HCT116 (cell line): ENCODE measurements around the gene CCDC106. TPM values are rescaled to one million over a fixed set of nuclear protein-coding genes. Genes with fewer than 3 reads are reported as not detected.

Source experiments
- ATAC-seq: fragments of 200-7000 bp; cut with Tn5 transposase; 2 replicates; pipeline ENCODE4 v1.9.1; 2020; ENCODE audit warnings: mild to moderate bottlenecking, moderate library complexity
- BruUV-seq: library from RNA; stranded (reverse); fragments of 400-500 nt; replicated peaks from 2 replicates; lab custom pipeline; 2021; lab: Mats Ljungman, UMichigan
- CTCF ChIA-PET: fragments of 300-600 bp; sonication (Branson Sonifier 250); formaldehyde crosslinking; loops from one replicate; lab custom pipeline; 2021; ENCODE audit warnings: antibody characterized with exemption; lab: Charles Lee
- POLR2A ChIA-PET: fragments of 300-600, 350-600 bp; sonication (Branson Sonifier 250); formaldehyde crosslinking; loops from one replicate; lab custom pipeline; 2021; ENCODE audit warnings: antibody characterized with exemption; lab: Charles Lee
- RAD21 ChIA-PET, 2 experiments: fragments of 300-600 bp; sonication (Branson Sonifier 250); formaldehyde crosslinking; loops; one replicate each; lab custom pipeline; 2023; ENCODE audit warnings: low total read pairs in 2 of 2; ENCODE audit not compliant: uncharacterized antibody in 2 of 2, unreplicated experiment in 2 of 2, low non-redundant PET in 1 of 2; lab: Charles Lee
- DNase-seq: peaks from one replicate; pipeline ENCODE4 v3.0.0-alpha.2; 2010; ENCODE audit warnings: low read depth, low spot score
- H2AFZ ChIP-seq: fragments of 200-600 bp; shearing (Covaris generic), sonication (generic); 2 replicates; pipeline ENCODE4 v1.6.1; 2017; ENCODE audit warnings: low read depth, mixed run types, mixed read lengths, antibody characterized with exemption, low read length; ENCODE audit not compliant: poor library complexity, severe bottlenecking
- H3K27ac ChIP-seq: 2 replicates; pipeline ENCODE4 v1.5.1; 2012; ENCODE audit warnings: low read depth, low read length
- H3K27me3 ChIP-seq: fragments of 200-600 bp; sonication (generic); 2 replicates; pipeline ENCODE4 v1.6.1; 2016; ENCODE audit warnings: mixed run types, low read length, mixed read lengths; ENCODE audit not compliant: insufficient read depth
- H3K36me3 ChIP-seq, 2 experiments: fragments of 200-500 bp in 1 of 2; fragments of 200-600 bp in 1 of 2; sonication (Bioruptor generic) in 1 of 2; sonication (generic) in 1 of 2; 2 replicates each; pipeline versions ENCODE4 v1.5.1 to v1.6.1; 2014 to 2016; ENCODE audit warnings: low read length in 2 of 2, inconsistent platforms in 1 of 2, mixed read lengths in 1 of 2, mixed run types in 1 of 2; ENCODE audit not compliant: insufficient read depth in 2 of 2, control insufficient read depth in 1 of 2
- H3K4me1 ChIP-seq, 2 experiments: fragments of 200-600 bp in 1 of 2; sonication (generic) in 1 of 2; 2 replicates each; pipeline versions ENCODE4 v1.5.1 to v1.6.1; 2012 to 2017; ENCODE audit warnings: low read length in 2 of 2, inconsistent platforms in 1 of 2, mild to moderate bottlenecking in 1 of 2, mixed read lengths in 1 of 2, mixed run types in 1 of 2, moderate library complexity in 1 of 2; ENCODE audit not compliant: insufficient read depth in 2 of 2, control insufficient read depth in 1 of 2
- H3K4me2 ChIP-seq: fragments of 200-600 bp; sonication (generic); 2 replicates; pipeline ENCODE4 v1.6.1; 2017; ENCODE audit warnings: mixed run types, low read length, mixed read lengths
- H3K4me3 ChIP-seq, 2 experiments: fragments of 200-600 bp in 1 of 2; sonication (generic) in 1 of 2; replicated peaks in 1 of 2; 2 replicates each; pipeline ENCODE4 v1.5.1; 2011 to 2016; ENCODE audit warnings: low read length in 2 of 2, control low read depth in 1 of 2, low read depth in 1 of 2, mild to moderate bottlenecking in 1 of 2, mixed read lengths in 1 of 2, mixed run types in 1 of 2
- H3K79me2 ChIP-seq: fragments of 200-600 bp; sonication (generic); 2 replicates; pipeline ENCODE4 v1.6.1; 2017; ENCODE audit warnings: mild to moderate bottlenecking, mixed run types, low read length, moderate library complexity, mixed read lengths; ENCODE audit not compliant: insufficient read depth
- H3K9ac ChIP-seq: fragments of 200-600 bp; sonication (generic); 2 replicates; pipeline ENCODE4 v1.6.1; 2016; ENCODE audit warnings: low read length, mixed read lengths
- H3K9me2 ChIP-seq: fragments of 200-600 bp; sonication (generic), shearing (Covaris generic); 2 replicates; pipeline ENCODE4 v1.6.1; 2017; ENCODE audit warnings: mixed run types, mild to moderate bottlenecking, moderate library complexity; ENCODE audit not compliant: insufficient read depth
- H3K9me3 ChIP-seq, 2 experiments: fragments of 200-500 bp in 1 of 2; fragments of 200-600 bp in 1 of 2; sonication (Bioruptor generic) in 1 of 2; sonication (generic) in 1 of 2; 2 replicates each; pipeline ENCODE4 v1.6.1; 2014 to 2017; ENCODE audit warnings: low read length in 2 of 2, mixed read lengths in 2 of 2, inconsistent platforms in 1 of 2, low read depth in 1 of 2, mild to moderate bottlenecking in 1 of 2, mixed run types in 1 of 2, moderate library complexity in 1 of 2; ENCODE audit not compliant: control insufficient read depth in 1 of 2, insufficient read depth in 1 of 2
- H4K20me1 ChIP-seq: fragments of 200-600 bp; sonication (generic), shearing (Covaris generic); 2 replicates; pipeline ENCODE4 v1.6.1; 2017; ENCODE audit warnings: mixed run types, mild to moderate bottlenecking, moderate library complexity; ENCODE audit not compliant: insufficient read depth
- POLR2A ChIP-seq: IDR thresholded peaks from 2 replicates; pipeline ENCODE4 v1.7.0; 2011; ENCODE audit warnings: borderline replicate concordance; ENCODE audit not compliant: insufficient read depth, insufficient read length; ENCODE audit errors: extremely low read depth
- SIN3A ChIP-seq: IDR thresholded peaks from 2 replicates; pipeline ENCODE4 v1.6.1; 2012; ENCODE audit warnings: low read depth
- YY1 ChIP-seq: IDR thresholded peaks from 2 replicates; pipeline ENCODE4 v1.6.1; 2011; ENCODE audit warnings: low read length, low read depth, moderate library complexity, mild to moderate bottlenecking; ENCODE audit not compliant: insufficient replicate concordance; ENCODE audit errors: extremely low read depth
- ZBTB33 ChIP-seq: IDR thresholded peaks from 2 replicates; pipeline ENCODE4 v1.6.1; 2011; ENCODE audit warnings: mild to moderate bottlenecking, low read length, moderate library complexity; ENCODE audit not compliant: insufficient replicate concordance; ENCODE audit errors: extremely low read depth
- intact Hi-C: fragments of 100-400 bp; cut with micrococcal nuclease; formaldehyde crosslinking; loops from 2 replicates; pipeline ENCODE4 v1.10.0; 2022
- total RNA-seq: library from RNA; stranded (reverse); gene quantifications from one replicate; pipeline ENCODE4 v1.2.1, GENCODE V29; 2021; ENCODE audit not compliant: unreplicated experiment
- TF ChIP-seq, protein P1 (sequence below): IDR thresholded peaks from 2 replicates; pipeline ENCODE4 v1.6.1; 2012; ENCODE audit warnings: low read depth

Gene CCDC106
- total RNA-seq, 1 experiment from 2014 or later: 1.0 TPM

- TF ChIP-seq, protein P1, sequence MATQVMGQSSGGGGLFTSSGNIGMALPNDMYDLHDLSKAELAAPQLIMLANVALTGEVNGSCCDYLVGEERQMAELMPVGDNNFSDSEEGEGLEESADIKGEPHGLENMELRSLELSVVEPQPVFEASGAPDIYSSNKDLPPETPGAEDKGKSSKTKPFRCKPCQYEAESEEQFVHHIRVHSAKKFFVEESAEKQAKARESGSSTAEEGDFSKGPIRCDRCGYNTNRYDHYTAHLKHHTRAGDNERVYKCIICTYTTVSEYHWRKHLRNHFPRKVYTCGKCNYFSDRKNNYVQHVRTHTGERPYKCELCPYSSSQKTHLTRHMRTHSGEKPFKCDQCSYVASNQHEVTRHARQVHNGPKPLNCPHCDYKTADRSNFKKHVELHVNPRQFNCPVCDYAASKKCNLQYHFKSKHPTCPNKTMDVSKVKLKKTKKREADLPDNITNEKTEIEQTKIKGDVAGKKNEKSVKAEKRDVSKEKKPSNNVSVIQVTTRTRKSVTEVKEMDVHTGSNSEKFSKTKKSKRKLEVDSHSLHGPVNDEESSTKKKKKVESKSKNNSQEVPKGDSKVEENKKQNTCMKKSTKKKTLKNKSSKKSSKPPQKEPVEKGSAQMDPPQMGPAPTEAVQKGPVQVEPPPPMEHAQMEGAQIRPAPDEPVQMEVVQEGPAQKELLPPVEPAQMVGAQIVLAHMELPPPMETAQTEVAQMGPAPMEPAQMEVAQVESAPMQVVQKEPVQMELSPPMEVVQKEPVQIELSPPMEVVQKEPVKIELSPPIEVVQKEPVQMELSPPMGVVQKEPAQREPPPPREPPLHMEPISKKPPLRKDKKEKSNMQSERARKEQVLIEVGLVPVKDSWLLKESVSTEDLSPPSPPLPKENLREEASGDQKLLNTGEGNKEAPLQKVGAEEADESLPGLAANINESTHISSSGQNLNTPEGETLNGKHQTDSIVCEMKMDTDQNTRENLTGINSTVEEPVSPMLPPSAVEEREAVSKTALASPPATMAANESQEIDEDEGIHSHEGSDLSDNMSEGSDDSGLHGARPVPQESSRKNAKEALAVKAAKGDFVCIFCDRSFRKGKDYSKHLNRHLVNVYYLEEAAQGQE: no peak
- TF ChIP-seq YY1 (no peak), SIN3A (no peak), POLR2A (no peak)
Measured at GRCh38 chr19:55635334-55635717, 12.7 kb upstream of the CCDC106 start (continued).

GRCh38 chr19:55635856-55636440 lies 12.1 kb upstream of the CCDC106 start:
- Histone ChIP-seq H4K20me1 (no peaks in the 10 kb centered on the region), H2AFZ (no peak overlapping the region), H3K9me2 (no peaks in the 10 kb centered on the region), H3K9ac (peak overlapping the region; percentile 95), H3K36me3 (0 out of 4 replicates have a peak, but pooled peaks cover 0 to 3% of the 10 kb centered on the region in 2 experiments), H3K4me1 (peaks cover 32 to 62% of the 10 kb centered on the region in 2 experiments), H3K4me2 (peak overlapping the region; percentile 88), H3K27me3 (no peaks in the 10 kb centered on the region), H3K4me3 (peak overlapping the region; percentile 78 to 93), H3K79me2 (peaks cover 47% of the 10 kb centered on the region), H3K27ac (peak overlapping the region; percentile 77; the same call in 1 of the 2 replicates), H3K9me3 (no peaks in the 10 kb centered on the region)
- POLR2A ChIA-PET: interaction anchor here (1.5 kb wide), 1 partner anchor 12 kb away, joined by 4 read pairs; the partner anchor contains the start of gene ZNF784
- CTCF ChIA-PET: no interaction called here
- ATAC-seq (no peak), DNase-seq (no peak)
- intact Hi-C loops: loop anchor here (1.0 to 10.0 kb wide), 3 partner anchors 163 to 981 kb away; partner anchors contain the start of gene TNNT1
- no peak for TF ChIP-seq ZBTB33
- BruUV-seq: no TSS peak
- RAD21 ChIA-PET: no interaction called here
